ENCODE measurements around the gene TLE4. TPM values are rescaled to one million over a fixed set of nuclear protein-coding genes. Genes with fewer than 3 reads are reported as not detected.

The TLE4 gene
- total RNA-seq, 1 experiment from 2014 or later: 0.97 TPM

GRCh38 chr9:79644048-79644447 lies 72.3 kb downstream of the TLE4 start:
- no peak overlapping the region for H3K27ac Mint-ChIP-seq (ENCODE audit: unreplicated experiment)
- intact Hi-C loops (cut with micrococcal nuclease; ENCODE audit: unreplicated experiment): no loop called here
- no peak for DNase-seq
- H3K9me3 Mint-ChIP-seq (ENCODE audit: low read depth, unreplicated experiment): peaks cover 5% of the 10 kb centered on the region
- H3K4me3 Mint-ChIP-seq (ENCODE audit: low read depth, unreplicated experiment): no peak overlapping the region
- H3K36me3 Mint-ChIP-seq (ENCODE audit: insufficient read depth, unreplicated experiment): no peaks in the 10 kb centered on the region
- H3K27me3 Mint-ChIP-seq (ENCODE audit: unreplicated experiment): no peaks in the 10 kb centered on the region
- CTCF ChIA-PET: no interaction called here
- no peaks in the 10 kb centered on the region for H3K4me1 Mint-ChIP-seq (ENCODE audit: low read depth, unreplicated experiment)
- no peak for TF ChIP-seq CTCF (IDR thresholded peaks at IDR 0.05; ENCODE audit: unreplicated experiment)
- BruUV-seq (replicated peaks): no TSS peak

- Mint-ChIP-seq H3K4me1 (ENCODE audit: low read depth, unreplicated experiment) (no peaks in the 10 kb centered on the region), H3K27ac (ENCODE audit: unreplicated experiment) (no peak overlapping the region), H3K36me3 (ENCODE audit: insufficient read depth, unreplicated experiment) (no peaks in the 10 kb centered on the region), H3K9me3 (ENCODE audit: low read depth, unreplicated experiment) (peaks cover 5% of the 10 kb centered on the region), H3K4me3 (ENCODE audit: low read depth, unreplicated experiment) (no peak overlapping the region), H3K27me3 (ENCODE audit: unreplicated experiment) (no peaks in the 10 kb centered on the region)
- BruUV-seq (replicated peaks): no TSS peak
- TF ChIP-seq CTCF (IDR thresholded peaks at IDR 0.05; ENCODE audit: unreplicated experiment): no peak
- CTCF ChIA-PET: no interaction called here
- no peak for DNase-seq
- intact Hi-C loops (cut with micrococcal nuclease; ENCODE audit: unreplicated experiment): no loop called here
These were observed 72.8 kb downstream of the TLE4 start for GRCh38 chr9:79644601-79645000.

GRCh38 chr9:79645110-79645509 lies 73.3 kb downstream of the TLE4 start:
- intact Hi-C loops (cut with micrococcal nuclease; ENCODE audit: unreplicated experiment): no loop called here
- no peaks in the 10 kb centered on the region for H3K36me3 Mint-ChIP-seq (ENCODE audit: insufficient read depth, unreplicated experiment)
- H3K27me3 Mint-ChIP-seq (ENCODE audit: unreplicated experiment): no peaks in the 10 kb centered on the region
- H3K4me1 Mint-ChIP-seq (ENCODE audit: low read depth, unreplicated experiment): no peaks in the 10 kb centered on the region
- CTCF ChIA-PET: no interaction called here
- no TSS peak for BruUV-seq (replicated peaks)
- no peak overlapping the region for H3K4me3 Mint-ChIP-seq (ENCODE audit: low read depth, unreplicated experiment)
- TF ChIP-seq CTCF (IDR thresholded peaks at IDR 0.05; ENCODE audit: unreplicated experiment): no peak
- H3K27ac Mint-ChIP-seq (ENCODE audit: unreplicated experiment): no peak overlapping the region
- DNase-seq: no peak
- peaks cover 3% of the 10 kb centered on the region for H3K9me3 Mint-ChIP-seq (ENCODE audit: low read depth, unreplicated experiment)

GRCh38 chr9:79646096-79646495 lies 74.3 kb downstream of the TLE4 start:
- DNase-seq: no peak
- no peak for TF ChIP-seq CTCF (IDR thresholded peaks at IDR 0.05; ENCODE audit: unreplicated experiment)
- no peak overlapping the region for H3K27ac Mint-ChIP-seq (ENCODE audit: unreplicated experiment)

More at GRCh38 chr9:79646096-79646495, 74.3 kb downstream of the TLE4 start:
- Mint-ChIP-seq H3K4me3 (ENCODE audit: low read depth, unreplicated experiment) (no peak overlapping the region), H3K4me1 (ENCODE audit: low read depth, unreplicated experiment) (no peaks in the 10 kb centered on the region), H3K9me3 (ENCODE audit: low read depth, unreplicated experiment) (peaks cover 3% of the 10 kb centered on the region), H3K36me3 (ENCODE audit: insufficient read depth, unreplicated experiment) (no peaks in the 10 kb centered on the region), H3K27me3 (ENCODE audit: unreplicated experiment) (no peaks in the 10 kb centered on the region)
- CTCF ChIA-PET: interaction anchor here (0.6 kb wide), 1 partner anchor 124 kb away, joined by 3 read pairs; no protein-coding TSS in a partner anchor
- intact Hi-C loops (cut with micrococcal nuclease; ENCODE audit: unreplicated experiment): no loop called here
- no TSS peak for BruUV-seq (replicated peaks)
